ENCODE measurements around the gene RABEPK.

DNA sequence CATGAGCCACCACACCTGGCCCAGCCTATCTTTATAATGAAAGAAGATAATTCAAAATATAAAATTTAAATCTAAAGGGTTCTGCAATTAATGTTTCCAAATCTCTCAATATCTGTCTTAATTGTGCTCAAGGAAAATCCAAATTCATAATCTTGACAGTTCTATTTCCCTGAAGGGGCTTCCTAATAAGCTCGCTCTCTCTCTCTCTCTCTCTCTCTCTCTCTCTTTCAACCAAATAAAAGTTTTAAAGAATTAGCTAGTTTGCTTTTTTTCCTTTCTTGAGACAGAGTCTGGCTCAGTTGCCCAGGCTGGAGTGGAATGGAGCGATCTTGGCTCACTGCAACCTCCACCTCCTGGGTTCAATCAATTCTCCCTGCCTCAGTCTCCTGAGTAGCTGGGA lies 43.8 kb upstream of the RABEPK start:
- TF ChIP-seq, protein P1, sequence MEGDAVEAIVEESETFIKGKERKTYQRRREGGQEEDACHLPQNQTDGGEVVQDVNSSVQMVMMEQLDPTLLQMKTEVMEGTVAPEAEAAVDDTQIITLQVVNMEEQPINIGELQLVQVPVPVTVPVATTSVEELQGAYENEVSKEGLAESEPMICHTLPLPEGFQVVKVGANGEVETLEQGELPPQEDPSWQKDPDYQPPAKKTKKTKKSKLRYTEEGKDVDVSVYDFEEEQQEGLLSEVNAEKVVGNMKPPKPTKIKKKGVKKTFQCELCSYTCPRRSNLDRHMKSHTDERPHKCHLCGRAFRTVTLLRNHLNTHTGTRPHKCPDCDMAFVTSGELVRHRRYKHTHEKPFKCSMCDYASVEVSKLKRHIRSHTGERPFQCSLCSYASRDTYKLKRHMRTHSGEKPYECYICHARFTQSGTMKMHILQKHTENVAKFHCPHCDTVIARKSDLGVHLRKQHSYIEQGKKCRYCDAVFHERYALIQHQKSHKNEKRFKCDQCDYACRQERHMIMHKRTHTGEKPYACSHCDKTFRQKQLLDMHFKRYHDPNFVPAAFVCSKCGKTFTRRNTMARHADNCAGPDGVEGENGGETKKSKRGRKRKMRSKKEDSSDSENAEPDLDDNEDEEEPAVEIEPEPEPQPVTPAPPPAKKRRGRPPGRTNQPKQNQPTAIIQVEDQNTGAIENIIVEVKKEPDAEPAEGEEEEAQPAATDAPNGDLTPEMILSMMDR (IDR thresholded peaks at IDR 0.05), result no peak
- TF ChIP-seq POLR2AphosphoS5 (IDR thresholded peaks at IDR 0.05), result no peak
- TF ChIP-seq POLR2A (IDR thresholded peaks at IDR 0.05), result no peak

All from suprapubic skin (tissue), 4 donors.